GM12878 (cell line): Measurements from ENCODE around the gene RHOB. TPM values are rescaled to one million over a fixed set of nuclear protein-coding genes. Genes with fewer than 3 reads are reported as not detected.

Experiments
- ATAC-seq: fragments of 200-7000 bp; cut with Tn5 transposase; 3 replicates; pipeline ENCODE4 v1.9.1; 2020; ENCODE audit warnings: mild to moderate bottlenecking, moderate library complexity
- BruUV-seq: library from RNA; stranded (reverse); fragments of 400-500 nt; replicated peaks from 2 replicates; lab custom pipeline; 2021; lab: Mats Ljungman, UMichigan
- CTCF ChIA-PET: fragments of 300-600 bp; sonication (Branson Sonifier 250); formaldehyde crosslinking; extraction: SDS; loops from one replicate; lab custom pipeline; 2021; ENCODE audit warnings: inconsistent platforms; lab: Yijun Ruan, JAX
- POLR2A ChIA-PET: fragments of 350-600 bp; formaldehyde crosslinking; extraction: SDS; loops from one replicate; lab custom pipeline; 2021; ENCODE audit warnings: inconsistent platforms; lab: Charles Lee
- RAD21 ChIA-PET: fragments of 300-600 bp; sonication (Branson Sonifier 250); formaldehyde crosslinking; loops from one replicate; lab custom pipeline; 2023; ENCODE audit warnings: antibody characterized with exemption; ENCODE audit not compliant: unreplicated experiment; lab: Charles Lee
- SMC1A ChIA-PET: fragments of 300-600 bp; sonication (Branson Sonifier 250); formaldehyde crosslinking; loops from one replicate; lab custom pipeline; 2023; ENCODE audit not compliant: unreplicated experiment, uncharacterized antibody; lab: Charles Lee
- DNase-seq: peaks from one replicate; pipeline ENCODE4 v3.0.0-alpha.2; 2011; ENCODE audit warnings: low read depth, low spot score
- FAIRE-seq: peaks from 3 replicates; lab custom pipeline; 2011; peaks lifted over from hg19 to GRCh38; lab: Jason Lieb, UNC
- H2AFZ ChIP-seq: 2 replicates; pipeline ENCODE4 v1.6.0; 2011; ENCODE audit warnings: low read depth, low read length, control low read depth; ENCODE audit not compliant: control insufficient read depth
- H3K27ac ChIP-seq: 2 replicates; pipeline ENCODE4 v1.5.1; 2011; ENCODE audit warnings: control low read depth; ENCODE audit not compliant: control insufficient read depth, insufficient read depth
- H3K27me3 ChIP-seq, 2 experiments: replicated peaks in 1 of 2; 2 replicates each; pipeline versions ENCODE4 v1.6.0 to v1.6.1; 2011; ENCODE audit warnings: low read length in 1 of 2; ENCODE audit not compliant: control insufficient read depth in 2 of 2, insufficient read depth in 2 of 2
- H3K36me3 ChIP-seq, 2 experiments: 2 replicates each; pipeline ENCODE4 v1.5.1; 2011; ENCODE audit warnings: low read length in 1 of 2; ENCODE audit not compliant: control insufficient read depth in 2 of 2, insufficient read depth in 2 of 2
- H3K4me1 ChIP-seq: 2 replicates; pipeline ENCODE4 v1.6.1; 2011; ENCODE audit warnings: mild to moderate bottlenecking, low read length, moderate library complexity, mixed read lengths; ENCODE audit not compliant: control insufficient read depth, insufficient read depth
- H3K4me2 ChIP-seq: 2 replicates; pipeline ENCODE4 v1.6.0; 2011; ENCODE audit warnings: control low read depth; ENCODE audit not compliant: control insufficient read depth, insufficient read depth
- H3K4me3 ChIP-seq: fragments of 200-600 bp; sonication (generic); 2 replicates; pipeline ENCODE4 v1.5.1; 2016
- H3K79me2 ChIP-seq: 2 replicates; pipeline ENCODE4 v1.6.0; 2011; ENCODE audit warnings: low read length; ENCODE audit not compliant: control insufficient read depth, insufficient read depth
- H3K9ac ChIP-seq: 2 replicates; pipeline ENCODE4 v1.8.0; 2011; ENCODE audit warnings: low read length, control low read depth, mixed read lengths; ENCODE audit not compliant: control insufficient read depth, insufficient read depth
- H3K9me3 ChIP-seq: replicated peaks from 3 replicates; pipeline ENCODE4 v1.5.1; 2011; ENCODE audit warnings: mild to moderate bottlenecking, low read length; ENCODE audit not compliant: control insufficient read depth, insufficient read depth
- H4K20me1 ChIP-seq: 2 replicates; pipeline ENCODE4 v1.6.0; 2011; ENCODE audit not compliant: control insufficient read depth, insufficient read depth
- SREBF1 ChIP-seq: IDR thresholded peaks from 2 replicates; pipeline ENCODE4 v1.6.1; 2012; ENCODE audit warnings: mild to moderate bottlenecking, low read length
- SRF ChIP-seq, 2 experiments: IDR thresholded peaks; 2 replicates each; pipeline ENCODE4 v1.6.1; 2011; ENCODE audit warnings: low read depth in 2 of 2, low read length in 2 of 2, mild to moderate bottlenecking in 1 of 2, moderate library complexity in 1 of 2
- SUPT20H ChIP-seq: IDR thresholded peaks from 2 replicates; pipeline ENCODE4 v1.6.1; 2011; ENCODE audit warnings: low read depth, mild to moderate bottlenecking, low read length, moderate library complexity, borderline replicate concordance; ENCODE audit not compliant: control insufficient read depth
- TARDBP ChIP-seq: IDR thresholded peaks from 2 replicates; pipeline ENCODE4 v1.6.1; 2016; ENCODE audit warnings: borderline replicate concordance
- TCF12 ChIP-seq: IDR thresholded peaks from 2 replicates; pipeline ENCODE4 v1.6.1; 2011; ENCODE audit warnings: low read depth, mild to moderate bottlenecking, low read length
- ZNF207 ChIP-seq: fragments of 450-650 bp; IDR thresholded peaks from 2 replicates; pipeline ENCODE4 v1.6.1; 2014; ENCODE audit warnings: antibody characterized with exemption, mild to moderate bottlenecking, borderline replicate concordance
- ZNF622 ChIP-seq: fragments of 450-650 bp; IDR thresholded peaks from 2 replicates; pipeline ENCODE4 v1.6.1; 2017; ENCODE audit warnings: mild to moderate bottlenecking, inconsistent platforms
- WGBS: methylation state at CpG from one replicate; pipeline ENCODE4 v1.1.6; 2016; ENCODE audit warnings: low lambda C conversion rate; ENCODE audit not compliant: insufficient replicate concordance, insufficient coverage; ENCODE audit errors: missing lambda C conversion rate; 5-methylcytosine and 5-hydroxymethylcytosine counted together
- in situ Hi-C: fragments of 300-500 bp; cut with MboI; formaldehyde crosslinking; loops from 9 replicates; pipeline ENCODE4 v1.14.3; 2018; ENCODE audit warnings: mixed read lengths
- intact Hi-C: fragments of 100-400 bp; cut with micrococcal nuclease; formaldehyde crosslinking; loops from one replicate; pipeline ENCODE4 v1.14.2; 2022; ENCODE audit not compliant: unreplicated experiment
- polyA plus RNA-seq, 11 experiments: library from polyadenylated mRNA; depleted of rRNA in 4 of 11; unstranded in 6 of 11; stranded (reverse) in 5 of 11; fragments of >200 nt; fragmentation: Nextera tagmentation in 4 of 11; fragmentation: Illumina TruSeq in 1 of 11; extraction: Ambion mirVana in 4 of 11; extraction: Trizol in 1 of 11; gene quantifications; 1 replicate in 1 of 11; 2 replicates in 10 of 11; pipeline versions ENCODE4 v1.2.1 to v1.2.3, GENCODE V29; 2011 to 2016; ENCODE audit warnings: inconsistent platforms in 2 of 11, missing spikeins in 2 of 11, low read depth in 1 of 11
- total RNA-seq, 4 experiments: library from RNA; depleted of rRNA in 3 of 4; stranded (reverse); fragments of >200 nt in 3 of 4; fragmentation: Illumina TruSeq in 1 of 4; extraction: Trizol in 1 of 4; gene quantifications; 2 replicates each; pipeline versions ENCODE4 v1.2.1 to v1.2.3, GENCODE V29; 2013 to 2021
- TF ChIP-seq, protein P1 (sequence below): fragments of 450-650 bp; IDR thresholded peaks from 2 replicates; pipeline ENCODE4 v1.6.1; 2016; ENCODE audit warnings: mild to moderate bottlenecking
- TF ChIP-seq, protein P2 (sequence below): fragments of 450-650 bp; IDR thresholded peaks from 2 replicates; pipeline ENCODE4 v1.6.1; 2017; ENCODE audit warnings: antibody characterized with exemption, mild to moderate bottlenecking, moderate library complexity
- TF ChIP-seq, protein P3 (sequence below): fragments of 150-350 bp; IDR thresholded peaks from 2 replicates; pipeline ENCODE4 v1.6.1; 2014; ENCODE audit warnings: mild to moderate bottlenecking, low read depth, low read length

RHOB gene
- total and polyA plus RNA-seq, 10 of the 15 experiments (the other 5 are each of a cell fraction or from before 2014, with no cell fraction given) = 0.03 to 4.5 (median 1.2) TPM

DNA sequence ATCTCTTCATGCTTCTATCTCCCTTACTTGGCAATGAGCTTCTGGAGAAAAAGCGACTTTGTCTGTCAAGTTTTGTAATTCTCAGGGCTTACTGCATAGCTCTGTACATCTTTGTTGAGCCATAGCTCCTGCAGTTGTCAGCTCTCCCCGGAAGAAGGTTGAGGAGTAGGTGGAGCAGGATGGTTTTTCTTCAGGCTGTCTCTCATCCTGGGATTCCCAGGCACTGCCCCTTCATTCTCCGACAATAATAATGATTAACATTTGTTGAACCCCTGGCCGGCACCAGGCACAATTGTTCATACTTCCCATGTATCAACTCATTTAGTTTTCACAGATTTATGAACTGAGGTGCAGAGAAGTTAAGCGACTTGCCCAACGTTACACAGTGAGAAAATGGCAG is 23.5 kb upstream of the RHOB start:
- Histone ChIP-seq H3K27ac (no peak overlapping the region), H3K27me3 (no peaks in the 10 kb centered on the region), H2AFZ (no peak overlapping the region), H3K4me2 (no peak overlapping the region), H3K9ac (no peak overlapping the region), H3K4me3 (no peak overlapping the region), H3K79me2 (no peaks in the 10 kb centered on the region), H4K20me1 (no peaks in the 10 kb centered on the region), H3K4me1 (peaks cover 26% of the 10 kb centered on the region), H3K9me3 (no peaks in the 10 kb centered on the region), H3K36me3 (no peaks in the 10 kb centered on the region)
- in situ Hi-C loops = no loop called here
- SMC1A ChIA-PET = interaction anchor here (0.6 to 4.6 kb wide), 11 partner anchors 11 to 1413 kb away, joined by 3 to 46 read pairs (median 3); no protein-coding TSS in a partner anchor
- CTCF ChIA-PET = interaction anchor here (0.6 to 10.6 kb wide), 20 partner anchors 11 to 1186 kb away, joined by 3 to 148 read pairs (median 4); partner anchors contain the start of gene RHOB
- no peak for ATAC-seq
- intact Hi-C loops = no loop called here
- FAIRE-seq = no peak
- RAD21 ChIA-PET = interaction anchor here (0.8 to 6.1 kb wide), 6 partner anchors 10 to 238 kb away, joined by 3 to 44 read pairs (median 4); partner anchors contain the start of gene HS1BP3
- POLR2A ChIA-PET = interaction anchor here (1.6 to 1.7 kb wide), 3 partner anchors 10 to 23 kb away, joined by 4 read pairs; partner anchors contain the start of gene RHOB
- no peak for DNase-seq
- TF ChIP-seq, protein P1, sequence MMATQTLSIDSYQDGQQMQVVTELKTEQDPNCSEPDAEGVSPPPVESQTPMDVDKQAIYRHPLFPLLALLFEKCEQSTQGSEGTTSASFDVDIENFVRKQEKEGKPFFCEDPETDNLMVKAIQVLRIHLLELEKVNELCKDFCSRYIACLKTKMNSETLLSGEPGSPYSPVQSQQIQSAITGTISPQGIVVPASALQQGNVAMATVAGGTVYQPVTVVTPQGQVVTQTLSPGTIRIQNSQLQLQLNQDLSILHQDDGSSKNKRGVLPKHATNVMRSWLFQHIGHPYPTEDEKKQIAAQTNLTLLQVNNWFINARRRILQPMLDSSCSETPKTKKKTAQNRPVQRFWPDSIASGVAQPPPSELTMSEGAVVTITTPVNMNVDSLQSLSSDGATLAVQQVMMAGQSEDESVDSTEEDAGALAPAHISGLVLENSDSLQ = no peak
- no peak for TF ChIP-seq TCF12
- TF ChIP-seq, protein P2, sequence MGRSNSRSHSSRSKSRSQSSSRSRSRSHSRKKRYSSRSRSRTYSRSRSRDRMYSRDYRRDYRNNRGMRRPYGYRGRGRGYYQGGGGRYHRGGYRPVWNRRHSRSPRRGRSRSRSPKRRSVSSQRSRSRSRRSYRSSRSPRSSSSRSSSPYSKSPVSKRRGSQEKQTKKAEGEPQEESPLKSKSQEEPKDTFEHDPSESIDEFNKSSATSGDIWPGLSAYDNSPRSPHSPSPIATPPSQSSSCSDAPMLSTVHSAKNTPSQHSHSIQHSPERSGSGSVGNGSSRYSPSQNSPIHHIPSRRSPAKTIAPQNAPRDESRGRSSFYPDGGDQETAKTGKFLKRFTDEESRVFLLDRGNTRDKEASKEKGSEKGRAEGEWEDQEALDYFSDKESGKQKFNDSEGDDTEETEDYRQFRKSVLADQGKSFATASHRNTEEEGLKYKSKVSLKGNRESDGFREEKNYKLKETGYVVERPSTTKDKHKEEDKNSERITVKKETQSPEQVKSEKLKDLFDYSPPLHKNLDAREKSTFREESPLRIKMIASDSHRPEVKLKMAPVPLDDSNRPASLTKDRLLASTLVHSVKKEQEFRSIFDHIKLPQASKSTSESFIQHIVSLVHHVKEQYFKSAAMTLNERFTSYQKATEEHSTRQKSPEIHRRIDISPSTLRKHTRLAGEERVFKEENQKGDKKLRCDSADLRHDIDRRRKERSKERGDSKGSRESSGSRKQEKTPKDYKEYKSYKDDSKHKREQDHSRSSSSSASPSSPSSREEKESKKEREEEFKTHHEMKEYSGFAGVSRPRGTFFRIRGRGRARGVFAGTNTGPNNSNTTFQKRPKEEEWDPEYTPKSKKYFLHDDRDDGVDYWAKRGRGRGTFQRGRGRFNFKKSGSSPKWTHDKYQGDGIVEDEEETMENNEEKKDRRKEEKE = no peak
- TF ChIP-seq, protein P3, sequence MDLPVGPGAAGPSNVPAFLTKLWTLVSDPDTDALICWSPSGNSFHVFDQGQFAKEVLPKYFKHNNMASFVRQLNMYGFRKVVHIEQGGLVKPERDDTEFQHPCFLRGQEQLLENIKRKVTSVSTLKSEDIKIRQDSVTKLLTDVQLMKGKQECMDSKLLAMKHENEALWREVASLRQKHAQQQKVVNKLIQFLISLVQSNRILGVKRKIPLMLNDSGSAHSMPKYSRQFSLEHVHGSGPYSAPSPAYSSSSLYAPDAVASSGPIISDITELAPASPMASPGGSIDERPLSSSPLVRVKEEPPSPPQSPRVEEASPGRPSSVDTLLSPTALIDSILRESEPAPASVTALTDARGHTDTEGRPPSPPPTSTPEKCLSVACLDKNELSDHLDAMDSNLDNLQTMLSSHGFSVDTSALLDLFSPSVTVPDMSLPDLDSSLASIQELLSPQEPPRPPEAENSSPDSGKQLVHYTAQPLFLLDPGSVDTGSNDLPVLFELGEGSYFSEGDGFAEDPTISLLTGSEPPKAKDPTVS = no peak
- no peak for TF ChIP-seq SUPT20H
- TF ChIP-seq ZNF207 = no peak
- no peak for TF ChIP-seq SRF (IDR thresholded peaks at IDR 0.05; ENCODE audit: low read depth in 2 of 2, low read length in 2 of 2)
- no peak for TF ChIP-seq SREBF1
- TF ChIP-seq TARDBP = no peak
- TF ChIP-seq ZNF622 = no peak
- BruUV-seq = no TSS peak
- 95% methylated on average over 6 of the region's 6 CpGs for WGBS
